HEK293 (cell line): Measurements from ENCODE around the gene C1QTNF12.

Experiments
- SALL2 ChIP-seq: fragments of 450-650 bp; formaldehyde crosslinking; IDR thresholded peaks from 2 replicates; pipeline ENCODE4 v1.5.0; 2017; ENCODE audit warnings: missing biosample characterization, mild to moderate bottlenecking, missing genetic modification characterization, borderline replicate concordance
- ZFP69B ChIP-seq: fragments of 450-650 bp; formaldehyde crosslinking; IDR thresholded peaks from 2 replicates; pipeline ENCODE4 v1.5.1; 2016; ENCODE audit warnings: missing biosample characterization, missing genetic modification characterization
- ZNF121 ChIP-seq: fragments of 450-650 bp; formaldehyde crosslinking; IDR thresholded peaks from 2 replicates; pipeline ENCODE4 v1.5.1; 2016; ENCODE audit warnings: missing biosample characterization, missing genetic modification characterization
- ZNF274 ChIP-seq, 2 experiments: fragments of 200-500 bp in 1 of 2; fragments of 450-650 bp in 1 of 2; sonication (Bioruptor generic) in 1 of 2; formaldehyde crosslinking in 1 of 2; IDR thresholded peaks; 2 replicates each; pipeline versions ENCODE4 v1.5.1 to v1.6.1; 2014 to 2016; ENCODE audit warnings: borderline replicate concordance in 1 of 2, inconsistent platforms in 1 of 2, low read length in 1 of 2, missing biosample characterization in 1 of 2, missing genetic modification characterization in 1 of 2
- ZNF530 ChIP-seq: fragments of 450-650 bp; formaldehyde crosslinking; IDR thresholded peaks from 2 replicates; pipeline ENCODE4 v1.5.1; 2016; ENCODE audit warnings: low read depth, missing biosample characterization, missing genetic modification characterization
- ZSCAN16 ChIP-seq: fragments of 450-650 bp; formaldehyde crosslinking; IDR thresholded peaks from 2 replicates; pipeline ENCODE4 v1.5.1; 2016; ENCODE audit warnings: missing biosample characterization, missing genetic modification characterization
- TF ChIP-seq, protein P1 (sequence below): fragments of 450-650 bp; formaldehyde crosslinking; IDR thresholded peaks from 2 replicates; pipeline ENCODE4 v1.5.1; 2017; ENCODE audit warnings: missing biosample characterization, mild to moderate bottlenecking, missing genetic modification characterization, moderate library complexity
- TF ChIP-seq, protein P2 (sequence below): fragments of 450-650 bp; formaldehyde crosslinking; IDR thresholded peaks from 2 replicates; pipeline ENCODE4 v1.5.1; 2016; ENCODE audit warnings: missing biosample characterization, missing genetic modification characterization
- TF ChIP-seq, protein P3 (sequence below): fragments of 450-650 bp; formaldehyde crosslinking; IDR thresholded peaks from 2 replicates; pipeline ENCODE4 v1.5.1; 2016; ENCODE audit warnings: missing biosample characterization, missing genetic modification characterization
- TF ChIP-seq, protein P4 (sequence below): fragments of 450-650 bp; formaldehyde crosslinking; IDR thresholded peaks from 2 replicates; pipeline ENCODE4 v1.5.1; 2017; ENCODE audit warnings: missing biosample characterization, missing genetic modification characterization
- TF ChIP-seq, protein P5 (sequence below): fragments of 450-650 bp; formaldehyde crosslinking; conservative IDR thresholded peaks from 2 replicates; pipeline ENCODE4 v1.5.1; 2016; ENCODE audit warnings: low read depth, missing biosample characterization, missing genetic modification characterization

DNA sequence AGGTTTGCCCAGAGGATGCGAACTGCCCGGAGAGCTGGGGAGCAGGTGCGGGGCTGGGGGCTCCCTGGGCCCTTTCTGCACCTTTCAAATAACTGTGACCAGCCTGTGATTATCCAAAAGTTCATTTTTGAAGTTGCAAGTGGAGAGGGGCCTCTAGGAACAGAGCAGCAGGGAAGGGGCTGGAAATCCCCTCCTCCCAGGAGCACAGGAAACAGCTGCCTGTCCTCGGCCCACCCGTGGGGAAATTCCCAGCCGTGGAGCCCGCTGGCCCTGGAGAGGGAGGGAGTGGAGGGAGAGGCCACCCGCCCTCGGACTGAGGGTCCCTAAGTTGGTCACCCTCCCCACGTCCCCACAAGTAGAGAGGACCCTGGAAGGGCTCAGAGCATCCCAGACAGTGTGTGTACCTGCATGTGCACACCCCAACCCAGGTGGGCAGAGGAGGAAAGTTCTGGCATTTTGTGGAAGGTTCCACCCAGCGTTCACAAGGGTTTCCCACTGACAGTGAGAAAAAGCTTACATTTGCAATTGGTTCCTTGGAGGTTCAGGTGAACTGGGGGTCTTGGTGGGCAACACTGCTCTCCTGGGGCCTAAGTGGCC is 31.3 kb downstream of the C1QTNF12 start:
- TF ChIP-seq, protein P1, sequence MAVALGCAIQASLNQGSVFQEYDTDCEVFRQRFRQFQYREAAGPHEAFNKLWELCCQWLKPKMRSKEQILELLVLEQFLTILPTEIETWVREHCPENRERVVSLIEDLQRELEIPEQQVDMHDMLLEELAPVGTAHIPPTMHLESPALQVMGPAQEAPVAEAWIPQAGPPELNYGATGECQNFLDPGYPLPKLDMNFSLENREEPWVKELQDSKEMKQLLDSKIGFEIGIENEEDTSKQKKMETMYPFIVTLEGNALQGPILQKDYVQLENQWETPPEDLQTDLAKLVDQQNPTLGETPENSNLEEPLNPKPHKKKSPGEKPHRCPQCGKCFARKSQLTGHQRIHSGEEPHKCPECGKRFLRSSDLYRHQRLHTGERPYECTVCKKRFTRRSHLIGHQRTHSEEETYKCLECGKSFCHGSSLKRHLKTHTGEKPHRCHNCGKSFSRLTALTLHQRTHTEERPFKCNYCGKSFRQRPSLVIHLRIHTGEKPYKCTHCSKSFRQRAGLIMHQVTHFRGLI (tag by site-specific recombination) = no peak
- TF ChIP-seq ZFP69B (tag by site-specific recombination) = no peak
- TF ChIP-seq, protein P2, sequence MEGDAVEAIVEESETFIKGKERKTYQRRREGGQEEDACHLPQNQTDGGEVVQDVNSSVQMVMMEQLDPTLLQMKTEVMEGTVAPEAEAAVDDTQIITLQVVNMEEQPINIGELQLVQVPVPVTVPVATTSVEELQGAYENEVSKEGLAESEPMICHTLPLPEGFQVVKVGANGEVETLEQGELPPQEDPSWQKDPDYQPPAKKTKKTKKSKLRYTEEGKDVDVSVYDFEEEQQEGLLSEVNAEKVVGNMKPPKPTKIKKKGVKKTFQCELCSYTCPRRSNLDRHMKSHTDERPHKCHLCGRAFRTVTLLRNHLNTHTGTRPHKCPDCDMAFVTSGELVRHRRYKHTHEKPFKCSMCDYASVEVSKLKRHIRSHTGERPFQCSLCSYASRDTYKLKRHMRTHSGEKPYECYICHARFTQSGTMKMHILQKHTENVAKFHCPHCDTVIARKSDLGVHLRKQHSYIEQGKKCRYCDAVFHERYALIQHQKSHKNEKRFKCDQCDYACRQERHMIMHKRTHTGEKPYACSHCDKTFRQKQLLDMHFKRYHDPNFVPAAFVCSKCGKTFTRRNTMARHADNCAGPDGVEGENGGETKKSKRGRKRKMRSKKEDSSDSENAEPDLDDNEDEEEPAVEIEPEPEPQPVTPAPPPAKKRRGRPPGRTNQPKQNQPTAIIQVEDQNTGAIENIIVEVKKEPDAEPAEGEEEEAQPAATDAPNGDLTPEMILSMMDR (tag by site-specific recombination) = no peak
- TF ChIP-seq ZNF121 (tag by site-specific recombination) = no peak
- TF ChIP-seq, protein P3, sequence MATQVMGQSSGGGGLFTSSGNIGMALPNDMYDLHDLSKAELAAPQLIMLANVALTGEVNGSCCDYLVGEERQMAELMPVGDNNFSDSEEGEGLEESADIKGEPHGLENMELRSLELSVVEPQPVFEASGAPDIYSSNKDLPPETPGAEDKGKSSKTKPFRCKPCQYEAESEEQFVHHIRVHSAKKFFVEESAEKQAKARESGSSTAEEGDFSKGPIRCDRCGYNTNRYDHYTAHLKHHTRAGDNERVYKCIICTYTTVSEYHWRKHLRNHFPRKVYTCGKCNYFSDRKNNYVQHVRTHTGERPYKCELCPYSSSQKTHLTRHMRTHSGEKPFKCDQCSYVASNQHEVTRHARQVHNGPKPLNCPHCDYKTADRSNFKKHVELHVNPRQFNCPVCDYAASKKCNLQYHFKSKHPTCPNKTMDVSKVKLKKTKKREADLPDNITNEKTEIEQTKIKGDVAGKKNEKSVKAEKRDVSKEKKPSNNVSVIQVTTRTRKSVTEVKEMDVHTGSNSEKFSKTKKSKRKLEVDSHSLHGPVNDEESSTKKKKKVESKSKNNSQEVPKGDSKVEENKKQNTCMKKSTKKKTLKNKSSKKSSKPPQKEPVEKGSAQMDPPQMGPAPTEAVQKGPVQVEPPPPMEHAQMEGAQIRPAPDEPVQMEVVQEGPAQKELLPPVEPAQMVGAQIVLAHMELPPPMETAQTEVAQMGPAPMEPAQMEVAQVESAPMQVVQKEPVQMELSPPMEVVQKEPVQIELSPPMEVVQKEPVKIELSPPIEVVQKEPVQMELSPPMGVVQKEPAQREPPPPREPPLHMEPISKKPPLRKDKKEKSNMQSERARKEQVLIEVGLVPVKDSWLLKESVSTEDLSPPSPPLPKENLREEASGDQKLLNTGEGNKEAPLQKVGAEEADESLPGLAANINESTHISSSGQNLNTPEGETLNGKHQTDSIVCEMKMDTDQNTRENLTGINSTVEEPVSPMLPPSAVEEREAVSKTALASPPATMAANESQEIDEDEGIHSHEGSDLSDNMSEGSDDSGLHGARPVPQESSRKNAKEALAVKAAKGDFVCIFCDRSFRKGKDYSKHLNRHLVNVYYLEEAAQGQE (tag by site-specific recombination) = no peak
- no peak for TF ChIP-seq ZSCAN16 (tag by site-specific recombination)
- TF ChIP-seq, protein P4, sequence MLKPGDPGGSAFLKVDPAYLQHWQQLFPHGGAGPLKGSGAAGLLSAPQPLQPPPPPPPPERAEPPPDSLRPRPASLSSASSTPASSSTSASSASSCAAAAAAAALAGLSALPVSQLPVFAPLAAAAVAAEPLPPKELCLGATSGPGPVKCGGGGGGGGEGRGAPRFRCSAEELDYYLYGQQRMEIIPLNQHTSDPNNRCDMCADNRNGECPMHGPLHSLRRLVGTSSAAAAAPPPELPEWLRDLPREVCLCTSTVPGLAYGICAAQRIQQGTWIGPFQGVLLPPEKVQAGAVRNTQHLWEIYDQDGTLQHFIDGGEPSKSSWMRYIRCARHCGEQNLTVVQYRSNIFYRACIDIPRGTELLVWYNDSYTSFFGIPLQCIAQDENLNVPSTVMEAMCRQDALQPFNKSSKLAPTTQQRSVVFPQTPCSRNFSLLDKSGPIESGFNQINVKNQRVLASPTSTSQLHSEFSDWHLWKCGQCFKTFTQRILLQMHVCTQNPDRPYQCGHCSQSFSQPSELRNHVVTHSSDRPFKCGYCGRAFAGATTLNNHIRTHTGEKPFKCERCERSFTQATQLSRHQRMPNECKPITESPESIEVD (tag by site-specific recombination) = no peak
- TF ChIP-seq SALL2 (tag by site-specific recombination) = no peak
- TF ChIP-seq ZNF274 (IDR thresholded peaks at IDR 0.05; ENCODE audit: low read length) = no peak
- no peak for TF ChIP-seq ZNF274 (tag by site-specific recombination; IDR thresholded peaks at IDR 0.05; ENCODE audit: borderline replicate concordance)
- TF ChIP-seq ZNF530 (tag by site-specific recombination) = no peak
- TF ChIP-seq, protein P5, sequence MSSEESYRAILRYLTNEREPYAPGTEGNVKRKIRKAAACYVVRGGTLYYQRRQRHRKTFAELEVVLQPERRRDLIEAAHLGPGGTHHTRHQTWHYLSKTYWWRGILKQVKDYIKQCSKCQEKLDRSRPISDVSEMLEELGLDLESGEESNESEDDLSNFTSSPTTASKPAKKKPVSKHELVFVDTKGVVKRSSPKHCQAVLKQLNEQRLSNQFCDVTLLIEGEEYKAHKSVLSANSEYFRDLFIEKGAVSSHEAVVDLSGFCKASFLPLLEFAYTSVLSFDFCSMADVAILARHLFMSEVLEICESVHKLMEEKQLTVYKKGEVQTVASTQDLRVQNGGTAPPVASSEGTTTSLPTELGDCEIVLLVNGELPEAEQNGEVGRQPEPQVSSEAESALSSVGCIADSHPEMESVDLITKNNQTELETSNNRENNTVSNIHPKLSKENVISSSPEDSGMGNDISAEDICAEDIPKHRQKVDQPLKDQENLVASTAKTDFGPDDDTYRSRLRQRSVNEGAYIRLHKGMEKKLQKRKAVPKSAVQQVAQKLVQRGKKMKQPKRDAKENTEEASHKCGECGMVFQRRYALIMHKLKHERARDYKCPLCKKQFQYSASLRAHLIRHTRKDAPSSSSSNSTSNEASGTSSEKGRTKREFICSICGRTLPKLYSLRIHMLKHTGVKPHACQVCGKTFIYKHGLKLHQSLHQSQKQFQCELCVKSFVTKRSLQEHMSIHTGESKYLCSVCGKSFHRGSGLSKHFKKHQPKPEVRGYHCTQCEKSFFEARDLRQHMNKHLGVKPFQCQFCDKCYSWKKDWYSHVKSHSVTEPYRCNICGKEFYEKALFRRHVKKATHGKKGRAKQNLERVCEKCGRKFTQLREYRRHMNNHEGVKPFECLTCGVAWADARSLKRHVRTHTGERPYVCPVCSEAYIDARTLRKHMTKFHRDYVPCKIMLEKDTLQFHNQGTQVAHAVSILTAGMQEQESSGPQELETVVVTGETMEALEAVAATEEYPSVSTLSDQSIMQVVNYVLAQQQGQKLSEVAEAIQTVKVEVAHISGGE = no peak
